ENCODE results near the gene AGBL5.
A peak's percentile ranks its signal among the peaks of the same experiment; 100 is the strongest.

Gene AGBL5

DNA sequence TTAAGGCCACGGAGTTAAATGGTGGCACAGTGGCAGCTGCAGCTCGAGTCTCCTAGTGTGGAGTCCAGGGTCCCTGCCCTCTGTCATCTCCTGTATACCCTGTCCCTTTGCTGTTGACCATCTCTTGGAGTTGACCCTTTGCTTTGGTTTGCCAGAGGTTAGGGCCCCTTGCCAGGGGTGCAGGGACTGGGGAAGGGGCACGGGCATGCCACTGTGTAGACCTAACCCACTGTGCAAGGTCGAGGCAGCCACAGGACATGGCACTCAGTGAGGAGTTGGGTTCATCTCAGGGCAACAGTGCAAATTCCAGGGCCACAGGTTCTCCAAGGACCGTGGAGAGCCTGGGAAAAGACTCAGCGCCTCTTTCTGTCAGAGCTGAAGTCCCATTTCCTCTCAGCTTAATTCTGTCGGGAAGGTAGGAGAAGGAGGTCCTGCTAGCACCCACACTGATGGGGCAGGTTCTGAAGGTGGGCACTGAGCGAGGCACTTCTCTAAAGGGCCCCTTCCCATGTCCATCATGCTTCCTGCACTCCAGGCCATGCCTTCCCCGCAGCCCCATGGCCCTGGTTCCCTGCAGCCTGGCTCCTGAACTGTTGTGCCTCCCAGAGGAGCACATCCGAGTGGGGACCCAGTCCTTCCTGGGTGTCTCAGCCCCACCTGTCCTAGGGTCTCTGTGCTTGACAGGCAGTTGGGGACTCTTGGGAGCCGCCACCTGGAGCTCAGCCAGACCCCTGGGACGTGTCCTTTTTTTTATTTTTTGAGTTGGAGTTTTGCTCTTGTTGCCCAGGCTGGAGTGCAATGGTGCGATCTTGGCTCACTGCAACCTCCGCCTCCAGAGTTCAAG, 37.9 kb downstream of the AGBL5 start:
- no peak for TF ChIP-seq CTCF (conservative IDR thresholded peaks at IDR 0.05)
- no peak overlapping the region for H3K27ac ChIP-seq

- H3K27ac ChIP-seq: no peak overlapping the region
- TF ChIP-seq CTCF (conservative IDR thresholded peaks at IDR 0.05): no peak
These were observed 40.6 kb downstream of the AGBL5 start for GRCh38 chr2:27091746-27092695.

DNA sequence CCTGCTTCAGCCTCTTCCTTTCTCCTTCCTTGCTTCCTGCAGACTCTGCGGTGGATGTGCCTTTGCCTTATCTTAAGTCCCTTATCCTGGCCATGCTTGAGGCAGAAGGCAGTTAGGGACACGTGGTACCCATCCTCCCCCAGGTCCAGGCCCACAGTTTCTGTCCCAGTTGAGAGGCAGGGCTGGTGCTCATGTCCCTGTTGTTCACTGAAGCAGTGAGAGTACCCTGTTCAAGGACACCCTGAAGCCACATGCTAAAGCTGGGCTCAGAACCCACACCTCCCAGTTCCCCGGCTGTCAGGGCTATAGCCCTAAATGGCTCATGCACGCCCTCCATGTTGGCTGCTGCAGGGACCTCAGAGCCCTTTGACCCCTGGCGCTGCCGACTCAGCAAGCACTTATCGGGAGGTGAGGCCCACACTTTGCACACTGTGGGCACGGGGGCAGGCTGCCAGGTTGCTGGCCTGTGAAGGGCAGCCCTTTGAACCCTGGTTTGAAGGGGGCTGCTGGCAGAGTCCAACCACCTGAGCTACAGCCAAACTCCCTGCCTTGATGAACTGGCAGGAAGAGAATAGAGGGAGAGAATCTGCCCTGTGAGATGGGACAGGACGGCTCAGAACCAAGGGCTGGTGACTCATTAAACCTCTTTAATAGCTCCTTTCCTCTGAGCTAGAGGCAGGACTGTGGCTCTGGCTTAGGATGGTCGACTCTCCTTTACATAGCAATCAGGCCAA, 41.4 kb downstream of the AGBL5 start:
- TF ChIP-seq CTCF (conservative IDR thresholded peaks at IDR 0.05): no peak

GRCh38 chr2:27093430-27094352, 42.2 kb downstream of the AGBL5 start:
- TF ChIP-seq CTCF (conservative IDR thresholded peaks at IDR 0.05): no peak
- H3K27ac ChIP-seq: no peak overlapping the region

More for the DNA sequence above, 41.4 kb downstream of the AGBL5 start:
- no peak overlapping the region for H3K27ac ChIP-seq

GRCh38 chr2:27094353-27094984, 43.0 kb downstream of the AGBL5 start:
- no peak for TF ChIP-seq CTCF (conservative IDR thresholded peaks at IDR 0.05)
- no peak overlapping the region for H3K27ac ChIP-seq

DNA sequence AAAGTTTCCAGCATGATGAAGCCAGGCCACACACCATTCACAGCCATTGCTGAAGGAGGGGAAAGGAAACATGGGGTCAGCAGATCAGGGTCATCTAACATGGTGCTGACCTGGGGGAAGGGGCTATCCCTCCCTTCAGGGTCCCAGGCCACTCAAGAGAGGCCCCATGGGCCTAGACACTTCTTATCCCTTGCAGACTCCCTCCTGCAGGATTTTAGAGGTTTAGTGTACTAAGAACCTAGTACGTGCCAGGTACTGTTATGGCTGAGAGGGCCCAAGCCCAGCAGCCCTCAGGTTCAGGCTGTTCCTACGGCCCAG, 43.9 kb downstream of the AGBL5 start:
- TF ChIP-seq CTCF (conservative IDR thresholded peaks at IDR 0.05): no peak
- 0 out of 2 replicates have a peak overlapping the region, but pooled peaks have one; percentile 67 for H3K27ac ChIP-seq
